ENCODE data around the gene CST7. TPM values are rescaled to one million over a fixed set of nuclear protein-coding genes. Genes with fewer than 3 reads are reported as not detected.

The CST7 gene
- total and polyA plus RNA-seq, 2 of the 13 experiments (the other 11 are each of a cell fraction or from before 2014, with no cell fraction given) = not detected

- TF ChIP-seq ZNF597 (CRISPR knock-in tag; IDR thresholded peaks at IDR 0.05) (0 out of 2 replicates have a peak, but pooled peaks have one; percentile 88), MLLT10 (CRISPR knock-in tag; IDR thresholded peaks at IDR 0.05) (no peak), ZNF784 (CRISPR knock-in tag; IDR thresholded peaks at IDR 0.05; ENCODE audit: borderline replicate concordance) (peak; percentile 92), ZNF570 (CRISPR knock-in tag; IDR thresholded peaks at IDR 0.05; ENCODE audit: borderline replicate concordance) (no peak), ZFP41 (CRISPR knock-in tag; IDR thresholded peaks at IDR 0.05; ENCODE audit: borderline replicate concordance) (peak; percentile 95), MXI1 (IDR thresholded peaks at IDR 0.05; ENCODE audit: borderline replicate concordance, low read depth, low read length) (peak; percentile 83; the same call in 1 of the 3 replicates), FUBP1 (CRISPR knock-in tag; IDR thresholded peaks at IDR 0.05; ENCODE audit: borderline replicate concordance) (peak; percentile 20; the same call in 1 of the 2 replicates), MNT (IDR thresholded peaks at IDR 0.05) (no peak), ETS1 (CRISPR knock-in tag; IDR thresholded peaks at IDR 0.05) (peak; percentile 57; the same call in 1 of the 2 replicates), TEAD3 (CRISPR knock-in tag; optimal IDR thresholded peaks at IDR 0.05; ENCODE audit: borderline replicate concordance) (peak; percentile 88), NFKB2 (CRISPR knock-in tag; IDR thresholded peaks at IDR 0.05; ENCODE audit: borderline replicate concordance) (peak; percentile 99), NBN (conservative IDR thresholded peaks at IDR 0.05) (no peak), ARHGAP35 (CRISPR knock-in tag; IDR thresholded peaks at IDR 0.05; ENCODE audit: borderline replicate concordance) (peak; percentile 78), HOXA3 (CRISPR knock-in tag; IDR thresholded peaks at IDR 0.05) (peak; percentile 98), IRX3 (CRISPR knock-in tag; IDR thresholded peaks at IDR 0.05; ENCODE audit: borderline replicate concordance, low read depth) (peak; percentile 75; the same call in 1 of the 2 replicates), ZNF598 (CRISPR knock-in tag; IDR thresholded peaks at IDR 0.05; ENCODE audit: borderline replicate concordance) (peak; percentile 99), ZNF773 (CRISPR knock-in tag; IDR thresholded peaks at IDR 0.05; ENCODE audit: borderline replicate concordance) (no peak; the same call in none of the 2 replicates), BRD4 (CRISPR knock-in tag; IDR thresholded peaks at IDR 0.05) (peak; percentile 93; the same call in 1 of the 2 replicates), HCFC1 (IDR thresholded peaks at IDR 0.05; ENCODE audit: low read depth, low read length) (peak; percentile 65), ZBTB1 (CRISPR knock-in tag; IDR thresholded peaks at IDR 0.05; ENCODE audit: borderline replicate concordance) (0 out of 2 replicates have a peak, but pooled peaks have one; percentile 1), ZNF850 (CRISPR knock-in tag; conservative IDR thresholded peaks at IDR 0.05) (no peak)
Observed at GRCh38 chr20:24992487-24993205, 43.6 kb downstream of the CST7 start, which contains the start of gene APMAP (continued).

Data from HepG2 (cell line).